ENCODE measurements around the gene ANKRD16.

DNA sequence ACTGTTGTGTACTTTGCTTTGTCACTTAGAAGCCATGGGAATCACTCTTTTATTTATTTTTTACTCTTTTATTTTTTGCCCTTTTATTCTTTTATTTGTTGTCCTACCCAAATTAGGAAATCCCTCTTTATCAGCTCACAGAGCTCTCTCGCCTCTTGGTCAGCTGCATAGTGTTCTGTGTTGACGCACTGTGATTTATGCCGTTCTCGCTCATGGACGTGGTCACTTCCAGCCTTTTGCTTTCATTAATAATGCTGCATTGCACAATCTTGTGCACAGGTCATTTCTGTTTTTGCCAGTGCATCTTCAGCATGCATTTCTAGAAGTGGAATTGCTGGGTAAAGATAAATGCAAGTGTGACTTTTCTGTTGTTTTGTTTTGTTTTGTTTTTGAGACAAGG lies 42.7 kb upstream of the ANKRD16 start:
- TF ChIP-seq, protein P1, sequence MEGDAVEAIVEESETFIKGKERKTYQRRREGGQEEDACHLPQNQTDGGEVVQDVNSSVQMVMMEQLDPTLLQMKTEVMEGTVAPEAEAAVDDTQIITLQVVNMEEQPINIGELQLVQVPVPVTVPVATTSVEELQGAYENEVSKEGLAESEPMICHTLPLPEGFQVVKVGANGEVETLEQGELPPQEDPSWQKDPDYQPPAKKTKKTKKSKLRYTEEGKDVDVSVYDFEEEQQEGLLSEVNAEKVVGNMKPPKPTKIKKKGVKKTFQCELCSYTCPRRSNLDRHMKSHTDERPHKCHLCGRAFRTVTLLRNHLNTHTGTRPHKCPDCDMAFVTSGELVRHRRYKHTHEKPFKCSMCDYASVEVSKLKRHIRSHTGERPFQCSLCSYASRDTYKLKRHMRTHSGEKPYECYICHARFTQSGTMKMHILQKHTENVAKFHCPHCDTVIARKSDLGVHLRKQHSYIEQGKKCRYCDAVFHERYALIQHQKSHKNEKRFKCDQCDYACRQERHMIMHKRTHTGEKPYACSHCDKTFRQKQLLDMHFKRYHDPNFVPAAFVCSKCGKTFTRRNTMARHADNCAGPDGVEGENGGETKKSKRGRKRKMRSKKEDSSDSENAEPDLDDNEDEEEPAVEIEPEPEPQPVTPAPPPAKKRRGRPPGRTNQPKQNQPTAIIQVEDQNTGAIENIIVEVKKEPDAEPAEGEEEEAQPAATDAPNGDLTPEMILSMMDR (IDR thresholded peaks at IDR 0.05) = no peak
- no peak for TF ChIP-seq POLR2A (IDR thresholded peaks at IDR 0.05)

All from body of pancreas (tissue), 4 donors.